GM21737 (cell line): ENCODE measurements around the gene RWDD3.

ENCODE experiments used
- ATAC-seq: cut with Tn5 transposase; IDR thresholded peaks from one replicate; pipeline ENCODE4 v1.9.1; 2021; ENCODE audit warnings: mild to moderate bottlenecking, moderate library complexity; ENCODE audit not compliant: unreplicated experiment

The RWDD3 gene

GRCh38 chr1:95233737-95234500 is at the start of gene RWDD3:
RWDD3 (plus strand) TSS chr1:95234210; CDS start chr1:95234231, 21 bp downstream.
- ATAC-seq, result peak; percentile 98

- ATAC-seq, result no peak
Observed at GRCh38 chr1:95186149-95186548, 47.9 kb upstream of the RWDD3 start.

- no peak for ATAC-seq
Observed at GRCh38 chr1:95193591-95193990, 40.4 kb upstream of the RWDD3 start.

- ATAC-seq, result no peak
Observed at GRCh38 chr1:95195046-95195445, 39.0 kb upstream of the RWDD3 start.

GRCh38 chr1:95196017-95196416 is 38.0 kb upstream of the RWDD3 start:
- no peak for ATAC-seq

GRCh38 chr1:95197616-95198252 is 36.3 kb upstream of the RWDD3 start:
- ATAC-seq, result no peak

GRCh38 chr1:95201905-95202304 is 32.1 kb upstream of the RWDD3 start:
- no peak for ATAC-seq

- no peak for ATAC-seq
Observed at GRCh38 chr1:95203908-95204437, 30.0 kb upstream of the RWDD3 start.

GRCh38 chr1:95206514-95206913 is 27.5 kb upstream of the RWDD3 start:
- ATAC-seq, result no peak

GRCh38 chr1:95207223-95207935 is 26.6 kb upstream of the RWDD3 start:
- ATAC-seq, result no peak

- ATAC-seq, result no peak
Observed at GRCh38 chr1:95208876-95209275, 25.1 kb upstream of the RWDD3 start.

- no peak for ATAC-seq
Observed at GRCh38 chr1:95209291-95209690, 24.7 kb upstream of the RWDD3 start.

- no peak for ATAC-seq
Observed at GRCh38 chr1:95216292-95216990, 17.6 kb upstream of the RWDD3 start.

- ATAC-seq, result no peak
Observed at GRCh38 chr1:95217371-95217770, 16.6 kb upstream of the RWDD3 start.

- no peak for ATAC-seq
Observed at GRCh38 chr1:95219407-95219806, 14.6 kb upstream of the RWDD3 start.

- ATAC-seq, result no peak
Observed at GRCh38 chr1:95221306-95221705, 12.7 kb upstream of the RWDD3 start.

- no peak for ATAC-seq
Observed at GRCh38 chr1:95222629-95223028, 11.4 kb upstream of the RWDD3 start.

- no peak for ATAC-seq
Observed at GRCh38 chr1:95223110-95223509, 10.9 kb upstream of the RWDD3 start.

GRCh38 chr1:95226781-95227660 is 7.0 kb upstream of the RWDD3 start:
- ATAC-seq, result no peak

GRCh38 chr1:95229037-95229436 is 5.0 kb upstream of the RWDD3 start:
- ATAC-seq, result no peak
